HG02571 (cell line): ENCODE results near the gene ERMARD.
"Not testable (repeated sequence)": the region's sequence is repeated elsewhere in the genome, so short reads cannot be mapped to it uniquely, and the experiment has no call there.

ENCODE experiments used
- ATAC-seq: cut with Tn5 transposase; IDR thresholded peaks from one replicate; pipeline ENCODE4 v1.9.1; 2021; ENCODE audit warnings: mild to moderate bottlenecking, moderate library complexity; ENCODE audit not compliant: unreplicated experiment

The ERMARD gene

GRCh38 chr6:169738204-169738975 lies 13.0 kb upstream of the ERMARD start:
- ATAC-seq = no peak

- ATAC-seq = no peak
These were observed 12.4 kb upstream of the ERMARD start for GRCh38 chr6:169738976-169739529.

GRCh38 chr6:169741344-169741743 lies 10.1 kb upstream of the ERMARD start:
- no peak for ATAC-seq

- ATAC-seq = no peak
These were observed 6.0 kb upstream of the ERMARD start for GRCh38 chr6:169745405-169745804.

GRCh38 chr6:169746556-169746955 lies 4.9 kb upstream of the ERMARD start:
- ATAC-seq = no peak

GRCh38 chr6:169752074-169752623 lies 727 bp downstream of the ERMARD start:
- ATAC-seq = no peak

- ATAC-seq = no peak
These were observed 3.7 kb downstream of the ERMARD start for GRCh38 chr6:169755162-169755561.

- no peak for ATAC-seq
These were observed 11.9 kb downstream of the ERMARD start for GRCh38 chr6:169763308-169763707.

GRCh38 chr6:169763881-169764280 lies 12.5 kb downstream of the ERMARD start:
- no peak for ATAC-seq

GRCh38 chr6:169765789-169766188 lies 14.4 kb downstream of the ERMARD start:
- ATAC-seq = not testable (repeated sequence)

- ATAC-seq = no peak
These were observed 14.8 kb downstream of the ERMARD start for GRCh38 chr6:169766232-169766631.

GRCh38 chr6:169766921-169767736 lies 15.7 kb downstream of the ERMARD start:
- no peak for ATAC-seq

- no peak for ATAC-seq
These were observed 22.9 kb downstream of the ERMARD start for GRCh38 chr6:169774347-169774746.

- ATAC-seq = no peak
These were observed 23.9 kb downstream of the ERMARD start for GRCh38 chr6:169775321-169775720.

- no peak for ATAC-seq
These were observed 25.0 kb downstream of the ERMARD start for GRCh38 chr6:169776379-169776778.

- ATAC-seq = no peak
These were observed 26.5 kb downstream of the ERMARD start for GRCh38 chr6:169777896-169778295.

- no peak for ATAC-seq
These were observed 27.2 kb downstream of the ERMARD start for GRCh38 chr6:169778646-169779045.

- no peak for ATAC-seq
These were observed 27.8 kb downstream of the ERMARD start for GRCh38 chr6:169779092-169779815.

- no peak for ATAC-seq
These were observed 28.5 kb downstream of the ERMARD start for GRCh38 chr6:169779896-169780295.

GRCh38 chr6:169780571-169781091 lies 29.2 kb downstream of the ERMARD start:
- no peak for ATAC-seq

GRCh38 chr6:169782966-169783365 lies 31.5 kb downstream of the ERMARD start:
- ATAC-seq = no peak
